T-helper 22 cell (primary cell): ENCODE data around the gene POP5.
"Not testable (repeated sequence)": the region's sequence is repeated elsewhere in the genome, so short reads cannot be mapped to it uniquely, and the experiment has no call there.

Source experiments
- DNase-seq: peaks from one replicate; pipeline ENCODE4 v3.0.0-alpha.2; 2020; ENCODE audit warnings: low read depth

POP5 gene

GRCh38 chr12:120580787-120581723, at the start of gene POP5:
TSS of gene POP5 (minus strand) at chr12:120581402. CDS start at chr12:120581362, 40 bp downstream.
- peak; percentile 89 for DNase-seq

- no peak for DNase-seq
These were observed 49.1 kb upstream of the POP5 start for GRCh38 chr12:120630104-120630892.

DNA sequence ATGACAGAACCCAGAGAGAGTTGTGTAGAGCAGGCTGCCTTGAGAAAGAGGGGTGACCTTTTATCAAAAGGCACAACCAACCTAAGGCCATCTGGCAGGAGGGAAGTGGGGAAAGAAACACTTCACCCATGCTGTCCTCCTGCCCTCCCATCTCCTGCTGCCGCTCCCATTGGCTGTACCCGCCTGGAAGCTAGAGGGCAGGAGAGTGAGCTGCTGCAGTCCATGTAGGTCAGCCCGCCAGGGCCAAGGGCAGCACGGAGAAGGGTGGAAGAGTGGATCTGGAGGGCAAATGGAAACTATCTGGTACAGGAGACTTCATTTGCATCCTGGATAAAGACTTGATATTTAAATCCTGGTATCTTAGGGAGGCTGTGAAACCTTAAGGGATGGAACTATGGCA, 47.7 kb upstream of the POP5 start:
- DNase-seq: no peak

DNA sequence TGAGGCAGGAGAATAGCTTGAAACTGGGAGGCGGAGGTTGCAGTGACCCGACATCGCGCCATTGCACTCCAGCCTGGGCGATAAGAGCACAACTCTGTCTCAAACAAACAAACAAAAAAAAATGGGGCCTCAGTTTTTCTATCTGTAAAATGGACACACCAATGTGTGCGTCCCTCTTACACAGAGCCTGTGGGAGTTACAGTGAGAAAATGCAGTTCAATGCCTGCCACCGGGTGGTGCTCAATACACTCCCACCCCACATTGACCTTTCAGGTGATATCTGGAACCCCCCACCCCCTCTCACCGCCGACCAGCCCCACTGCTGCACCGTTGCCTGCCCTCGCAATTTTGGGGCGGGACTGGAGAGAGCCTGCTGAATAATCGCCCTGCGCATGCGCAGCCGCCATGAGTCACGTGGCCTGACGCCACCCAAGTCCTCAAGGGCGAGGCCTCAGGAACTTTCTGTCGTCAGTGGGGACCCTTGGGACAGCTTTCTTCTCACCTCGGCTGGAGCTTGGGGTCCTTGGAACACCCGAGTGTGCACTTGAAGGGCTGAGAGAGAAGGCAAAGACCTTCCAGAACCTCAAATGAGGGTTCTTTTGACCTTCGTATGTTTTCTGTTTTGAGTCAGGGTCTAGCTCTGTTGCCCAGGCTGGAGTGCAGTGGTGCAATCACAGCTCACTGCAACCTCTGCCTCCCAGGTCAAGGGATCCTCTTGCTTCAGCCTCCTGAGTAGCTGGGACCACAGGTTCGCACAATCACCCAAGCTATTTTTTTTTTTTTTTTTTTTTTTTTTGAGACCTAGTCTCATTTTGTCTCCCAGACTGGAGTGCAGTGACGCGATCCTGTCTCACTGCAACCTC, 44.6 kb upstream of the POP5 start:
- DNase-seq: no peak

DNA sequence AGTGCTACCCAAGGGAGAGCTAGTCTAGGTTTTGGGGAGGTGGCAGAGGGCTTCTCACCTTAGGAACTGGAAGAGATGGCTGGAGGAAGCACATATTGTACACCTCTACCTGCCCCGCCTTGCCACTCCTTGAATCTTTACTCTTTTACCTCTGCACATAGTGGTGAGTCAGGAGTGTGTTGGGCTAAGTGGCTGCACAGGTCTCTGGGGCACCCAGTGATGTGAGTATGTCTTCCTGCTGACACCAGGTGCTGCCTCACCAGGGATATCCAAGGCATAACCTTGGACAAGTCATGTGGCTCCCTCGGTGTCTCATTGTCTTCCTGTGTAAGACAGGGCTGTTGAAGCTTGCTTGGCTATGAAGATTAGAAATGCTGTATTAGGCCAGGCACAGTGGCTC, 39.4 kb upstream of the POP5 start:
- no peak for DNase-seq

DNA sequence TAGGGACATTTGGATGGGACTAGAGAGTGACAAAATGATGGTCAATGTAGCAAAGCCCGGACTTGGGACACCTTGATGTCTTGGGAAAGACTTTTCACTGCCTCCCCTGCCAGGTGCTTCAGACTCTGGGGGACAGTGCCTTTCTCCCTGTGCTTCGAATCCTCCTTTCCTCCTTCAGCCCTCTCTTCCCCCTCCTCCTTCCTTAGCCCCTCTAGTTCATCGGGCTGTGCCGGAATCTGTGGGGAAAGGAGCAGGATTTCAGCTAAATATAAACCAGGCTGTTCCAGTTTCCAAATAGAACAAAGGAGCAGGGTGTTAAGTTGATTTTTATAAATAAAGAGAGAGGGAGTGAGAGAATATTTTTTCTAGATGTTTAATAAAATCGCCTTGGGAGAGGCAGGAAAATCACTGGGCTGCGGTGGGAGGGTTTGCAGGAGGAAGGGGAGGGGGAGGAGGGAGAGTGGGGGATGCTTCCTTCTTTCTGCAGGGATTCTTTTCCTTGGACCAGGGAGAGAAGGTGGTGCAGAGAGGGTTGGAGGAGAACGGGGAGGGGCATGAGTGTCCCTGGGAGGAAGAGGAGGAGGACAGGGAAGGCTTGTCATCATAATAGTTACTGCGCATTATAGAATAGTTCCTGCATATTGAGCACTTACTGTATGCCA, 37.9 kb upstream of the POP5 start:
- no peak for DNase-seq

- DNase-seq: not testable (repeated sequence)
These were observed 36.6 kb upstream of the POP5 start for GRCh38 chr12:120617767-120618166.

GRCh38 chr12:120617193-120617592, 36.0 kb upstream of the POP5 start:
- DNase-seq: not testable (repeated sequence)

GRCh38 chr12:120614848-120615247, 33.6 kb upstream of the POP5 start:
- no peak for DNase-seq

GRCh38 chr12:120611534-120611933, 30.3 kb upstream of the POP5 start:
- not testable (repeated sequence) for DNase-seq

GRCh38 chr12:120610560-120610959, 29.4 kb upstream of the POP5 start:
- DNase-seq: no peak

DNA sequence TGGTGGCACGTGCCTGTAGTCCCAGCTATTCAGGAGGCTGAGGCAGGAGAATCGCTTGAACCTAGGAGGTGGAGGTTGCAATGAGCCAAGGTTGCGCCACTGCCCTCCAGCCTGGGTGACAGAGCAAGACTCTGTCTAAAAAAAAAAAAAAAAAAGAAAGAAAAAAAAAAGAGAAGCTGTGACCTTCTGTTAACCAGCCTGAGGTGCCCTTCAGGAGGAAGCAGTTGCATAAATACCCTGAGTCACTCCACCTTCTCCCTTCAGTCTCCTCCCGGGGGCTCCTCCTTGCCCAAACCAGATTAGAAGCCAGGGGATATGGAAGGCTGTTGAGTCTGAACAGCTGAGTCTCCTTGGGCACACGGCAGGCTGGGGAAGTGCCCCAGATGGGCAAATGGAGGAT, 21.2 kb upstream of the POP5 start:
- not testable (repeated sequence) for DNase-seq

GRCh38 chr12:120599672-120600552, 18.7 kb upstream of the POP5 start:
- DNase-seq: no peak

GRCh38 chr12:120598674-120599463, 17.7 kb upstream of the POP5 start:
- no peak for DNase-seq

- no peak for DNase-seq
These were observed 16.7 kb upstream of the POP5 start for GRCh38 chr12:120597861-120598260.

GRCh38 chr12:120596901-120597300, 15.7 kb upstream of the POP5 start:
- no peak for DNase-seq

DNA sequence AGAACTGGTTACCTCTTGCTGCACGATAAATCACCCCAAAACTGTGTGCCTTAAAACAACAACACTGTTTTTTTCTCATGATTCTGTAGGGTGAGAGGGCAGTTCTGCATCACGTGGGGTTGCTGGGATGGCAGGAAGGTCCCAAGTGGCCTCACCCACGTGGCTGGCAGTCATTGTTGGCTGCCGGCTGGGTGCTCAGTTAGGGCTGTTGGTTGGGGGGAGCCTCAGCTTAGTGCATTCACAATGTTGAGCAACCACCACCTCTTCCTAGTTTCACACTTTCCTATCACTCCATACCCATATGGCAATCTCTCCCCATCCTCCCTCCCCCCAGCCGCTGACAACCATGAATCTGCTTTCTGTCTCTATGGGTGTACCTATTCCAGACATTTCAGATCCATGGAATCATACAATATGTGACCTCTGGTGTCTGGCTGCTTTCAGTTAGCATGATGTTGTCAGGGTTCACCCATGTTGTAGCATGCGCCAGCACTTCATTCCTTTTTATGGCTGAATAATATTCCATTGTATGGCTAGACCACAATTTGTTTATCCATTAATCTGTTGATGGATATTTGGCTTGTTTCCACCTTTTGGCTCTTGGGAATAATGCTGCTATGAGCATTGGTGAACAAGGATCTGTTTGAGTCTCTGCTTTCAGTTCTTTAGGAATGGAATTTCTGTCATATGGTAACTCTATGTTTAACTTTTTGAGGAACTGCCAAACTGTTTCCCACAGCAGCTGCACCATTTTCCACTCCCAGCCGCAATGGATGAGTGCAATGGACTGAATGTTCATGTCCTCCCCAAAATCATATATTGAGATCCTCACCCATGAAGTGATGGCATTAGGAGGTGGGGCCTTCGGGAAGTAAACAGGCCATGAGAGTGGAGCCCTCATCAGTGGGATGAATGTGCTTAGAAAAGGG, 11.2 kb upstream of the POP5 start:
- DNase-seq: no peak

- DNase-seq: no peak
These were observed 9.7 kb upstream of the POP5 start for GRCh38 chr12:120590741-120591407.
